Measurements from ENCODE around the gene MBP.
A peak's percentile ranks its signal among the peaks of the same experiment; 100 is the strongest.

Gene MBP

DNA sequence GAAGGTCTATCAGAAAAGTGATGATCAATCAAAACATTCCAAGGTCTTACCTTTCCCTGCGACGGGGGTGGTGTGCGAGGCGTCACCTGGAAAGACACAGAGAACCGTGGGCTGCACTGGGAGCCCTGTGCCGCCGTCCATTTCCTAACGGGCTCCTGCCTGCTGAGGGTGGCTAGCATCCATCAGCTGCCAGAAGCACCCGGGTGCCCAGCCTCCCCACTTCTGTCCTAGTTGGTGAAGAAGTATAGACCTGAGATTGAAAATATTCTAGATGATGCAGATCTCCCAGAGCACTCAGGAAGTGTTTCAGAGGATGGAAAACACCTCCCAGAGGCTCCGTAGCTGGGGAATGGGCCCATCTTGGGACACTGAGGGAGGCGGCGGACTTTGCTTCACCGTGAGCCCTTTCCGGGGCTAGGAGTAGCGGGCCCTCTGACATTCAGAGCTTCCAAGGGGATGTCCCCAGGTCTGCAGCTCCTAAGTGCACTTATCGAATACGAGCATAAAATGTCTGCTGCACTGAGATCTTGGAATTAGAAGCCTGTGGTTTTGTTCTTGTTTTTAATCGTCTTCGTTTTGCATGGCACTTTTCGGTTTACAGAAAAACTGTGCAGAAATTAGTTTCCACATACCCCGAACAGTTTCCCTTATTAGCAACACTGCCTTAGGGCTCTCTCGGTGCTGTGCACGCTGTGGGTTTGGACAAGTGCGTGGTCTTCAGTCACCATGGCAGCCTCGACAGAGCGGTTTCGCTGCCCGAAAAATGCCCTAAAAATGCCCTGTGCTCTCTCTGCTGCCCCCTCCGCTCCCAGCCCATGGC, 143.5 kb downstream of the MBP start:
- no peak for DNase-seq (ENCODE audit: low read depth, low spot score)

DNA sequence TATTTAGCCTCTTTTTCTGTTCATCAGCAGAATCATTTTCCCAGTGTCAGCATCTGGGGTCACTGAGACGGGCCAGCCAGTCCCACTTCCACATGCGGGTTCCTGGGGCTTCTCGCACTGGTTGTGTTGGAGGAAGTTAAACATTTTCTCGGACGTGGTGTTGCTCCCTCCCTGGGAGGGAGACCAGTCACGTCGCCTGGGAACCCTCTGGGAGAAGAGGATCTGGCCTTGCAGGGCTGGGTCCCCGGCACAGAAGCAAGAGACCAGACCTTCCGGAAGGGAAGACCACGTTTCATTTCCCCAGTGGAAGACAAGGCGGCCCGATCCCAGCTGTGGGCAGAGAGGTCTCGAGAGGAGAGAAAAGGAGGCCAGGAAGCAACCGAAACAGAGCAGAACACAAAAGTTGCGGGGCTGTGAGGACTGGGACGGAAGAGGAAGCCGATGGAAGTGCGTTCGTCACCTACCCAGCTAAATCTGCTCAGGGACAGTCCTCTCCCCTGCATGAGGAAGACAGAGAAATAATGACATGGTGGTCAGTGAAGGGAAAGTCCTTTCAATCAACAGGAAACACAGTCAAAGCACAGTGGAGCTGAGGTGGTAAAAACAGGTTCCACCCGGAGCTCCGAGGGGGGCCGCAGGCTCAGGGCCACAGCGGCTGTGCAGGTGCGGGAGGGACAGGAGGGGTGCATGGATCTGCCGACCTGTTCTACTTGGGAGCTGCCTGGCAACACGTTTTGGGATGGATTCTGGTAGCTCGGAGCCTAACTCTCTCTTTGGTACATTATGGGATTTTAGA, 144.4 kb downstream of the MBP start:
- no peak for DNase-seq (ENCODE audit: low read depth, low spot score)

DNA sequence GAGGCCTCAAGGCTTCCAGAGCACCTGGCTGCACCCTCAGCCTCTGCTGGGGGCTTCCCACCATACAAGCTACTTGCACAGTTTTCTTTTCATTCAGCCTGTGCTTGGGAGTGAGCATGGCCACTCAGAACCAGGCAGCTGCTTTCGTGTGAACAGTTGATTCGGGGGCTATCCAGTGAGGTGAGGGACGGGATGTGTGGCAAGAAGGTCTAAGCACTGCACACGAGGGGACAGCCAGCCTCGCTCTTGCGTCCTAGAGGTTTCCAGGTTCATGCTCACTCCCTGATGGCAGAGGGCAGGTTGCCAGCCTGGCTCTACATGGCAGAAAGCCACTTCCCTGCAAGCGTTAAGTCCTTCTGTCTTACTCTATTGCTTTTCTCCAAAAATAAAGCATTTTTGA, 146.2 kb downstream of the MBP start:
- no peak for DNase-seq (ENCODE audit: low read depth, low spot score)

DNA sequence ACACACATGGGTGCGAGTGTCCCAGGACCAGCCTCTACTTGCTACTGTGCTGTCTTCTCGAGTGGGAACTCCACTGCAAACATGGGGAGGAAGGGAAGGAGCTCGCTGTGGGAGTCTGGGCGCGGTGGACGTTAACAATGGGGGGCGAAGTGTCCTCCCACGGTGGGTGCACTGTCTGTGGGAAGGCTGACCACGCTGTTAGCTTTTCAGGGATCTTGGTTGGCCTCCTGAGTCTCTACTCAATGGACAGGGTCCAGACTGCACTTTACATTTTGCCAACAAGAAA, 146.7 kb downstream of the MBP start:
- no peak for DNase-seq (ENCODE audit: low read depth, low spot score)

DNA sequence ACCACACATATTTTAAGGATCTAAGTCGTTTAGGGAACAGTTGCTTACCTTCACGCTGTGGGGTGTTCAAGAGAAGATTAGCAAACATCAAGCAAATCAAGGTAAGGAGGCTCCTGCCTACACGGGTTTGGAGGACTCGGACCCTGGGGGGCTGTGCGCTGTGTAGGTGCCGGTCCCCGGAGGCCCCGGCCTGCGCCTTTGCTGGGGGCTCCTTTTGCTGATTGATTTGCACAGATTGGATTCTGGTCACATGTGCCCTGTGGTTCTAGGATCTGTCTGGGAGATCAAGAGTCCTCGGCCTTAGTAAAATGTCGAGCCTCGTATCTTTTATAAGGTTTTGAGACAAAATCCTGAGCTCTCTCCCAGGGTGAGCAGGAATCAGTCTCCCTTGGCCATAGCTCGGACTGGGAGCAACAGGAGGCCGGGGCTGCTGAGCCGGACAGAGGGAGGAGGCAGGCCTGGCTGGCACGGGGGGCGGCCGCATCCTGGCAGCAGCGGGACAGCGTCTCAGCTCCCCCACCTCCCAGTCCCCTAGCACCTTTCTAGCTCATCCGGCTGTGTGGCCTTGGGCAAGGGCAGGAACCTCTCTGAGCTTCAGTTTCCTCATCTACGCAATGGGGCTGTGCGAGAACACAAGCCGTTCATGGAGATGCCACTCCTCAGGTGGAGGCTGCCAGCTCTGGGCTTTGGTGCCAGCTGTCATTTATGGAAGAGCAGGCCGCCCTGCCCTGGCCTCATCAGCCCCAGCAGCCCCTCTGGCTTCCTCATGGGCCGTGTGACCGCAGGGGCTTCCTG, 147.2 kb downstream of the MBP start:
- DNase-seq (ENCODE audit: low read depth, low spot score): no peak

DNA sequence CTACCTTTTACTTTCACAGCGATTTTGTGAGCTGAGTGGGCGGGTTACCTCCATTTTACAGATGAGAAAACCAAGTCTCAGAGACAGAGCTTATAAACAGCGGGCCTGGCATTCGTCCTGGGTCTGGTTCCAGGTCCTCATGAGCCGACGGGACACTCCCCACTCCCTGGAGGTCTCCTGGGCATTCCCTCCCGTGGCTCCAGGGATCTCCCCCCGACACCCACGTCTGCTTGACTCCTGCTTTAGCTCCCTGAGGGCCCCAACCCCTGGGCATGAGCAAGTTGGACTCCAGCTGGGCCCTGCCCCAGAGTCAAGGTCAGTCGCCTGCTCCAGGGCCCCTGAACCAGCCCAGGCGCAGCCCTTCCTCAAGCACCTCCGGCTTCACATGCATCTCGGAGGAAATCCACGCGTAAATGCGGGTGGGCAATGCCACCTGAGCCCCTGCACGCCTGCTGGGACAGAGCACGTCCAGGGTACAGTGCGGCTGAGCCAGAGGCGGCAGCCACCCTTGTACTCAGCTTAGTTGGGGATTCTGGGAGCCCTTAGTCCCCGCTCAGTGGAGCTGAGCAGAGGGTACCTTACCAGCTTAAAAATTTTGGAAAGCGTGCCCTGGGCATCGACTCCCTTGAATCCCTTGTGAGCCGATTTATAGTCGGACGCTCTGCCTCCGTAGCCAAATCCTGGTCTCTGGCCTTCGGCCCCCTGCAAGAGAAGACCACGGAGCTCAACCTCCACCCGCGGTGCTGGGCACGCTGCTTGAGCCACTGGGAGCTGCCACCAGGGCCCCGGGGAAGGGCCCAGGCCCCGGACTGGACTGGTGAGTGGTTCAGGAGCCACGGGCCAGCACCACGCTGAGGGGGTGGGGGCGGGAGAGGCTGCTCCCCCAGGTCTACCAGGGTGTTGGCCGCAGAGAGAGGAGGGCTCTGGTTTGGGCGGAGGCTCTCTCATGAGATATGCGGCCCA, 148.1 kb downstream of the MBP start:
- no peak for DNase-seq (ENCODE audit: low read depth, low spot score)

DNA sequence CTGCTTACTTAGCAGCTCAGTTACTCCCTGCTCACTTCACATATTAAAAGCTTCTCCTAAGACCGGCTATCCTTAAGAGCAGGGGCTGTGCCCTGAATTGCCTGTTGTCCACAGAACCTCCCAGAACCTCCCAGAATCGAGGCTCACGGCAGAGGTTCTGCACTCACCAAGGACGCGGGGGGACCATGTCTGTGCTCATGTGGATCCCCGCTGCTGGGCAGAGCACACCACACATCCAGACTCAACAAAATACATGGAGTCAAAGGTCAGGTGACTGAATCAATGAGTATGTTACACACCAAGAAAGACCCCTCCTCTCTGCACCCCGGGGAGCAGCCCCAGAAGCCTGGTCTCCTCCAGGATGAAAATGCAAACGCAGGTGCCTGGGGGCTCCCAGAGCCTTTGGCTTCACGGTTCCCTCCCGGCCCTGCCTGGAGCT, 149.0 kb downstream of the MBP start:
- no peak for DNase-seq (ENCODE audit: low read depth, low spot score)

DNA sequence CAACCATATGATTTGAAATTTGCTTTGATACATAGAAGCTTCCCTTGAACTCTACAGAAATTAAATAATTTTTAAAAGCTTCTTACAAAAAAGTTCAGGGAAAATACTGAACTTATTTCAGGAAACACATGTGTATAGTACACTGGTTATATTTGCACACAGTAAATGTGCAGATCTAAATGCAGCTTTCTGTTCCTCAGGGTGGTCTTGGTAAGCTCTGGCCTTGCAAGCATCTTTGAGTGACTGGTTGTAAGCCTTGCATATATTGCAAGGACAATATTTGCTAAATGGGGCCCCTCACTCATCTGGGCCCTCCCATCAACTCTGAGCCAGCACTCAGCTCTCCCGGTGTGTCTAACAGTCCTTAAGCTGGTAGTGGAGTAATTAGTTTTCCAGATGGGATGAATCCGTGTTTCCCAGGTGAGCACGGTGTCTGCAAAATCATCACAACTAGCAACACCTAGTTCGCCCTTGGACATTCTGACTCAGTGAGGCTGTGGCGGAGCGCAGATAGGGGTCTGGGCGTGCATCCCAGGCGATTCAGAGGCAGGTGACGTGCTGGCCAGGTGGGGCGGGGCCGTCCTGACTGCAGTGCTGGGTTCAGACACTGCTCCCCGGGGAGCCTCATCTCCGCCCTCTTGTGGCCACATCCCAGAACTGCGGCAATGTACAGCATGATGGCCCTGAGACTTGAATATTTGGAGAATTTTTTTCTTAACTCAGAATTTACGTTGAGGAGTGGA, 149.6 kb downstream of the MBP start:
- DNase-seq (ENCODE audit: low read depth, low spot score): peak; percentile 89

DNA sequence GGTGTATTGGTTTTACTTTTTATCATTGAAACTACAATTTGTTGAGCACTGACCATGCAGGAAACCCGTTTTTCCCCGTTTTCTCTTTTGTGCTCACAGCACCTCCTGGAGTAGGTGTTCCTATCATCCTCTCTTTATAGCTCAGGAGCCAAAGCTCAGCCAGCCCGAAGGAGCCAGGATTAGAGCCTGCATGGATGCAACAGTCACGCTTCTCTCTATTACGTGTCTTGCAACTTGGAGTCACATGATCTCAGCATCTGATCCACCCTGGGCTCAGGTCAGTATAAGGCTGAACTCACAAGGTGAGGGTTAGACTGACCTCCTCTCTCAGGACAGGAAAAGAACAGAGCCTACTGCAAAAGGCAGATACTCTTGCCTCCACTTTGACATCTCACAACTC, 150.5 kb downstream of the MBP start:
- DNase-seq (ENCODE audit: low read depth, low spot score): no peak

DNA sequence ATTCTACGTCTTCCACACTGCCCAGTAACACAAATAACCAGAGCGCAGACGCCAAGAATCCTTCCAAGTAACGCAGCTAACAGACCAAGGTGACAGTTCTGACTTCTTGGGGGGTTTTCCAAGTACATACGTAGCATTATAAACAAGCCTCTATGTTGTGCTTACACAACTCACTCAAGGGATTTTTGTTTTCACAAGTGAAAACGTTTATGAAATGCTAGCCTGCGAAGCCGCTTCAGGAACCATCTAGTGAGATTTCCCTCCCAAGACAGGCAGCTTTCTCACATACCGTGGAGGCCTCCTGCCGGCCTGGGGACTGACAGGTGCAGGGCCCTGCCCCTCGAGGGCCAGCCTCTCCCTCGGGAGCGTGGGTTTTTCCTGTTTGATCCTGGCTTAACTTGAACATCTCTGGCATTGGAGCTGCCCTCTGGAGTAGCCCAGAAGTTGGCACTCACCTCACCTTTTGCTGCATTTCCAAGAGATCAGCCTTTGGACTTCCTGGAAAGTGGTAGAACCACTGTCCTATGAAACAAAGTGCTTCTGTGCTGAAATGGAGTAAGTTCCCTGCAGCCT, 151.1 kb downstream of the MBP start:
- no peak for DNase-seq (ENCODE audit: low read depth, low spot score)

DNA sequence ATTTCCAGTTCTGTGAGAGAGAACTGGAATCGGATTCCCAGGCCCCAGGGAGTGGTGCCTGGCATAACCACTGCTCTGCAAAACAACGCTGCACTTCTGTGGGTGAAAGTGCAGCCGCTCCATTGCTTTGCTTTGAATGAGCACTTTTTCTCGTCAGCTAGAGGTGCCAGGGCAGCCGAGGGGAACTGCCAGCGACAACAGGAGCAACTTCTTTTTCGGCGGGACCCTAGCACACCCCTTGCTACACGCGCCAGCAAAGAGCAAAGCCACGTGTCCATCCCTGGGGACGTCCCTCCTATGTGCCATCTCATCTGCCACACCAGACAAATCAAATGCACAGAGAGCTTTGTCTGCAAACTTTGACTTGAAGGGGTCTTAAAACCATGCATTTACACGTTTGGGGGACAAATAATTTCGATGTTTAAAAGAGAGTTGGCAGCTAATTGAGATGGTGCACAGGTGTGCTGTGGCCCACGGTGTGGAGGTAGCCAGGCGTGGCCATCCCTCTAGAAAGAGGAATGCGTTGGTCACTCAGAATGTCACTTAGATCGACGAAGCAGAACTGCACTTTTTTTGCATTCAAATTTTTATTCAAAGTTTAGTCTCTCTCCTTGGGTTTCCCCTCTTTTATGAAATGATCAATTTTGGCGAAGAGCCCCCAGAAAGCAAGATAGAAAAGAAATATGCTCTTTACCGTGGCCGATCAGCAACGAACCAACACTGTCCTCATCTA, 151.8 kb downstream of the MBP start:
- no peak for DNase-seq (ENCODE audit: low read depth, low spot score)

DNA sequence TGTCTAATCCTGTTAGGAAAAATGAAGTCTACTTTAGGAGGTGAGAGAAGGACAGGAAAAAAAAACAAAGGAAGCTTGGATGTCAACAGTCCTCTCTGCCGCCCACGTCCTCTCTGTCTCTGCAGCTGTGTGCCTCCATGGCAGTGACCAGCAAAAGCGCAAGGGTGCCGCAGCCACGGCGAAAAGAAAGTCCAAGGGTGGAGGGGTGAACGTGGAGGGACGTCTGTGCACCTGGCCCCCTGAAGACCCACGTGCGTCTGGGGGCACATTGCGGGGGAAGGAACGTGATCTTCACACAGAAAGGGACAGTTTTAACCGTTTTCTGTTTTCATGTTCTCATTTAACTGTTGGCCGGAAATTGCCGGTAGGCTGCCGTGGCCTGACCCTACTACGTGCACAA, 152.7 kb downstream of the MBP start:
- DNase-seq (ENCODE audit: low read depth, low spot score): no peak

DNA sequence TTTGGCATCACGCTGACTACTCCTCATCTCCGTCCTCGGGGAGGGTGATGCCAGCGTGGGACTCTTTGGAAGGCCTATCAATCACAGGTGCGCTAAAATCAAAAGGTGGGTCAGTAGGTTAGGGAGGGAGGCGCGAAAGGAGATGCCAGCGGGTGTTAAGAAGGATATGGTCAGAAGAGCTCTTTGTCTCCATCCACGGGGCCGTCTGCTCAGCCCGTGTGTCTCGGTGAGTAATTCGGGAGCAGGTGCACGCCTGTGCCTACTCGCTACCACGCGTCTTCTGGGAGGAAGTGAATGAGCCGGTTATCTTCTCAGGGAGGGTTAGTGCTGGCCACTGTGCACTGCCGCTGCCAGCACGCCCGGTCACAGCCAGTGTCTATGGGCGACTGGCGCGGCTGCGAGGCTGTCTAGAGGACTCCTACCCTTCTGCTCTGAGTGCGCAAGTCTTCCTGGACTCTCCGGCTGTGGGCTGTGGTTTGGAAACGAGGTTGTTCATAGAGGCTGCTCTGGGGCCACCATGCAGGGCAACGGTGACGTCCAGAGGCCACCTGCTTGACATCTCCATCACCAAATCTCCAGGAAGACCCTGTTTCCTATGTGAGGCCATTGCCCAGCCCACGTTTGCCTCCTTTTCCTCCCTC, 153.4 kb downstream of the MBP start:
- DNase-seq (ENCODE audit: low read depth, low spot score): no peak

DNA sequence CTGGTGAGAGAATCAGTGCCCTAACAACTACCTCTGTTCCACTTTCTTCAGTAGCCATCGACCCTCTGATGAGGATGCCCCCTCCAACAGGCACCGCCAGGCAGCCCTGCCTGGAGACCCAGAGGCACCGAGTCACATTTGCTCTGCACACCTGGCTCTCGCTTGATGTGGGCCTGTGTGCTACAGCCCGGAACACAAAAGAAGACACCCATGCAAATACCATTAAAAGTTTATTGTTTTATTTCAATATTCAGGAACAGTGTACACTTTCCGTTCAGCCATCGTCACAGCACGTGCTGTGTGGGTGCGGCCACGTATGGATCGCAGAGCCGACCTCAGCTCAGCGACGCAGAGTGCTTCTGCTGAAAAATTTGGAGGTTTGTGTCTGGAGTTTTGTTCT, 154.0 kb downstream of the MBP start:
- DNase-seq (ENCODE audit: low read depth, low spot score): no peak

DNA sequence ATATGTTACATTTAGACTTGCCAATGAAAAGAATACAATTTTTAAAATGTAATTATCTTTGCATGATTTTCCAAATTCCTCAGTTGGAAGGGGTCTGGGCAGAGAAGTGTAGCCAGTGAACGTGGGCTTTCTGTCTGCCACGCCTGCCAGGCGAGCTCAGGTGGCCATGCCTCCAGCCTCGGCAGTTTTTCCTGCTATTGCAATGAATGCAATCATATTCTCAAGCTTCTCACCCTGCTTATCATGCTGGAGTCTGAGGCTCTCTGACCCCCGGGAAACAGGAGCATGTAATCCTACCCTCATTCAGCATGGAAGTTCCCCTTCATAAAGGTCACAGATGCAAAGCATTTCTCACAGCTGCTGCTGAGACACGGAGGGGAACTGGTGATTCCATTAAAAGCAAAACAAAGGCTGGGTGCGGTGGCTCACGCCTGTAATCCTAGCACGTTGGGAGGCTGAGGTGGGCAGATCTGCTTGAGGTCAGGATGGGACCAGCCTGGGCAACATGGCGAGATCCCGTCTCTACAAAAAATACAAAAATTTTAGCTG, 154.8 kb downstream of the MBP start:
- no peak for DNase-seq (ENCODE audit: low read depth, low spot score)

DNA sequence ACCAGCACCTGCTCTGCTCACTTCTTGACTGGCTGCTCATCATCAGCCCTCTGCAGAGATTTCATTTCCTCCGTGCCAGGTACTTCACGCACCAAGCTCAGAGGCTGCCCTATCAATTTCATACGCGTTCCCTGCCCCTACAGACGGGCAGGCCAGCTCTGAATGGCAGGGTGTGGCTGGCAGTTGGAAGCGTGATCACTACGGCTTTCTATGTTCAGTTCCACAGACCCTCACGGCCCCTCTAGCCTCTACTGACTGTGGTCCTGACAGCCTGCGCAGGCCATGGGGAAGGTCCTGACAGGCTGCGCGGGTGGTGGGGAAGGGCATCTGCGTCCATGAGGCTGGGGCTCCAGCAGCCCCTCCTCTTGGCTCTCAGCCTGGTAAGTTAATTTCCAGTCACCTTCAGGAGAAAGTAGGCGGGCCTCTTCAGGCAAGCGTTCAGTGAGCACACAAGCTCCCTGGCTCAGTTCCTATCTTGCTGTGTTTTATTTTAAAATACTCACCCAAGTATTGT, 155.4 kb downstream of the MBP start:
- DNase-seq (ENCODE audit: low read depth, low spot score): no peak

DNA sequence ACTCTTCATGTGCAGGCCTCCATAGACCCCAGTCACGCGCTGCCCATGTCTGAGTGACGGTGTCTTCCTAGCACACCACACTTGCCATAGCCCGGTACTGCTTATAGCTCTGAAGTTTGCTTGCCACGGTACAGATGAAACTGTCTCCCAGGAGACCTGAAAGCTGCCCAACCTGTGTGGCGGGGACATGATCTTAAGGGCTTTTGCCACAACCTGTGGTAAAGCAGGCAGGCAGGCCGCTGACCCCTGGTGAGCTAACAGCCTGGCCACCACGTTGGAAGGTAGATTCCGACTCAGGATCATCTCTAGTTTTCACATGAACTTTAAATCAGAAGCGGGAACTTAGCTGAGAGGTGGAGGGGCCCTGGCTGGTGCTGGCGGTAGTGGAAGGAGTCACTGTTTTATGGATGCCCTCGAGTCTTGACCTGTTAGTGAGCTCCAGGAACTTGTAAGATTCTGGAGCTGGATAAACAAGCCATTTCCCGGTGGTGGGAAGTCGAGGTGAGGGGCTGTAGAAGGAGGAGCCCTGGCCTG, 156.9 kb downstream of the MBP start:
- no peak for DNase-seq (ENCODE audit: low read depth, low spot score)

DNA sequence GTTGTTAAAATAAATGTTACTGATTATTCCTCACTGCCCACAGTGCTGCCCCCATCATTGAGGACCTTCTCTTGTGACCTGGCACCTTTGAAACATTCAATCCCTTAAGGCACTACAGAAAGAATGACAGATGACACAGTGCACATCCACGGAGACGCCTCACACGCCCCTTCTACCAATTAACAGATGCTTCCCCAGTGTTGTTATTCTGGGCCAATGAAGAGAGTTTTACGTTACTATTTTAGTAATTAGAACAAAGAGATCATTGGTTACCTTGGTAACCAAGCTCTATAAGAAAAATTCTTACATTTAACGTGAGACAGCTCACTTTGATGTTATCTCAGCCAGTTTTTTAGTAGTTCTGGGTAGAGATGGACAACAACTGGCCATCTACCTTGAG, 158.2 kb downstream of the MBP start:
- DNase-seq (ENCODE audit: low read depth, low spot score): no peak
